ENCODE results near the gene BCL2L13. TPM values are rescaled to one million over a fixed set of nuclear protein-coding genes. Genes with fewer than 3 reads are reported as not detected.

Gene BCL2L13
- total and polyA plus RNA-seq, 7 donors: 67.0 to 201 (median 128) TPM

GRCh38 chr22:17647991-17648390 lies 9.4 kb downstream of the BCL2L13 start:
- intact Hi-C loops (cut with DNase I): loop anchor here in 1 of 2 donors (10.0 kb wide), 1 partner anchor 67 kb away; no protein-coding TSS in a partner anchor
- 90 to 91% (median 91%) methylated on average over 5 of the region's 5 CpGs for WGBS, 3 donors
- peak in 3 of 4 donors; percentile 17 to 22 (median 19) for ATAC-seq

GRCh38 chr22:17648569-17648968 lies 10.0 kb downstream of the BCL2L13 start:
- 63 to 79% (median 65%) methylated on average over 1 of the region's 1 CpG for WGBS, 3 donors
- peaks cover 2 to 28% of the 10 kb centered on the region in 2 donors for H3K36me3 ChIP-seq (ENCODE audit: insufficient read depth in 1 of 2, low read depth in 1 of 2)
- intact Hi-C loops (cut with DNase I): loop anchor here in 1 of 2 donors (10.0 kb wide), 1 partner anchor 66 kb away; no protein-coding TSS in a partner anchor
- H3K27me3 ChIP-seq (ENCODE audit: insufficient read depth in 3 of 3, low read length in 2 of 3): no peaks in the 10 kb centered on the region
- no peak overlapping the region for H3K27ac ChIP-seq
- H3K4me3 ChIP-seq: no peak overlapping the region
- TF ChIP-seq CTCF (IDR thresholded peaks at IDR 0.05): no peak
- DNase-seq (no peak), ATAC-seq (no peak)
- H3K9me3 ChIP-seq: no peaks in the 10 kb centered on the region
- peaks cover 11% of the 10 kb centered on the region for H3K4me1 ChIP-seq

More at GRCh38 chr22:17647991-17648390, 9.4 kb downstream of the BCL2L13 start:
- no peak overlapping the region for H3K27ac ChIP-seq
- DNase-seq: no peak
- H3K4me1 ChIP-seq: peaks cover 11% of the 10 kb centered on the region
- peaks cover 2 to 28% of the 10 kb centered on the region in 2 donors for H3K36me3 ChIP-seq (ENCODE audit: insufficient read depth in 1 of 2, low read depth in 1 of 2)
- H3K27me3 ChIP-seq (ENCODE audit: insufficient read depth in 3 of 3, low read length in 2 of 3): no peaks in the 10 kb centered on the region
- no peak overlapping the region for H3K4me3 ChIP-seq
- no peaks in the 10 kb centered on the region for H3K9me3 ChIP-seq
- no peak for TF ChIP-seq CTCF (IDR thresholded peaks at IDR 0.05)

- H3K4me1 ChIP-seq: no peaks in the 10 kb centered on the region
- no peak overlapping the region for H3K4me3 ChIP-seq
- DNase-seq (no peak), ATAC-seq (no peak)
- no peaks in the 10 kb centered on the region for H3K27me3 ChIP-seq (ENCODE audit: insufficient read depth in 3 of 3, low read length in 2 of 3)
- no peak overlapping the region for H3K27ac ChIP-seq
- intact Hi-C loops (cut with DNase I): no loop called here
- H3K9me3 ChIP-seq: no peaks in the 10 kb centered on the region
- H3K36me3 ChIP-seq (ENCODE audit: insufficient read depth in 1 of 2, low read depth in 1 of 2): peaks cover 5 to 53% of the 10 kb centered on the region in 2 donors
- 91 to 99% (median 96%) methylated on average over 3 of the region's 3 CpGs for WGBS, 3 donors
- no peak for TF ChIP-seq CTCF (IDR thresholded peaks at IDR 0.05)
Observed at GRCh38 chr22:17655289-17655688, 16.7 kb downstream of the BCL2L13 start.

GRCh38 chr22:17656870-17657395 lies 18.4 kb downstream of the BCL2L13 start:
- H3K9me3 ChIP-seq: no peaks in the 10 kb centered on the region
- no peaks in the 10 kb centered on the region for H3K27me3 ChIP-seq (ENCODE audit: insufficient read depth in 3 of 3, low read length in 2 of 3)
- peaks cover 2 to 68% of the 10 kb centered on the region in 2 donors for H3K36me3 ChIP-seq (ENCODE audit: insufficient read depth in 1 of 2, low read depth in 1 of 2)
- ATAC-seq: no peak
- no peak for TF ChIP-seq CTCF (IDR thresholded peaks at IDR 0.05)
- no peaks in the 10 kb centered on the region for H3K4me1 ChIP-seq
- WGBS, 3 donors: 79 to 89% (median 85%) methylated on average over 10 of the region's 10 CpGs
- H3K27ac ChIP-seq: no peak overlapping the region
- no peak overlapping the region for H3K4me3 ChIP-seq
- no peak for DNase-seq
- intact Hi-C loops (cut with DNase I): no loop called here
